HG03354 (cell line): ENCODE measurements around the gene CSTB.

Experiments
- ATAC-seq: cut with Tn5 transposase; IDR thresholded peaks from one replicate; pipeline ENCODE4 v1.9.1; 2021; ENCODE audit warnings: mild to moderate bottlenecking; ENCODE audit not compliant: unreplicated experiment, poor library complexity, severe bottlenecking

Gene CSTB

GRCh38 chr21:43771199-43771675 lies 4.9 kb downstream of the CSTB start:
- ATAC-seq: no peak

- no peak for ATAC-seq
Observed at GRCh38 chr21:43770066-43770655, 5.9 kb downstream of the CSTB start.

GRCh38 chr21:43769325-43769958 lies 6.7 kb downstream of the CSTB start:
- ATAC-seq: no peak

GRCh38 chr21:43768868-43769167 lies 7.3 kb downstream of the CSTB start:
- ATAC-seq: no peak

- ATAC-seq: no peak
Observed at GRCh38 chr21:43767984-43768867, 7.9 kb downstream of the CSTB start.

GRCh38 chr21:43767498-43767983 lies 8.6 kb downstream of the CSTB start:
- ATAC-seq: no peak

GRCh38 chr21:43766734-43767497 lies 9.2 kb downstream of the CSTB start:
- no peak for ATAC-seq

- no peak for ATAC-seq
Observed at GRCh38 chr21:43764576-43765495, 11.3 kb downstream of the CSTB start.

GRCh38 chr21:43763901-43764523 lies 12.1 kb downstream of the CSTB start:
- ATAC-seq: no peak

- no peak for ATAC-seq
Observed at GRCh38 chr21:43762303-43763128, 13.6 kb downstream of the CSTB start.

GRCh38 chr21:43761886-43762285 lies 14.2 kb downstream of the CSTB start:
- ATAC-seq: no peak

GRCh38 chr21:43760391-43760958 lies 15.6 kb downstream of the CSTB start:
- no peak for ATAC-seq

GRCh38 chr21:43759651-43760050 lies 16.5 kb downstream of the CSTB start:
- no peak for ATAC-seq

- ATAC-seq: no peak
Observed at GRCh38 chr21:43758811-43759210, 17.3 kb downstream of the CSTB start.

- ATAC-seq: no peak
Observed at GRCh38 chr21:43758111-43758641, 17.9 kb downstream of the CSTB start.

GRCh38 chr21:43757601-43758000 lies 18.5 kb downstream of the CSTB start:
- no peak for ATAC-seq
